NB4 (cell line): ENCODE data around the gene SFN.

Source experiments
- MAX ChIP-seq: IDR thresholded peaks from 2 replicates; pipeline ENCODE4 v1.6.1; 2011; ENCODE audit warnings: low read depth, low read length
- POLR2A ChIP-seq: IDR thresholded peaks from 2 replicates; pipeline ENCODE4 v1.6.1; 2011; ENCODE audit warnings: mild to moderate bottlenecking; ENCODE audit not compliant: insufficient read length; ENCODE audit errors: extremely low read depth
- TF ChIP-seq, protein P1 (sequence below): IDR thresholded peaks from one replicate; pipeline ENCODE4 v1.5.1; 2012; ENCODE audit warnings: low read depth, low read length

GRCh38 chr1:26854906-26855305 is 8.0 kb upstream of the SFN start:
- TF ChIP-seq, protein P1, sequence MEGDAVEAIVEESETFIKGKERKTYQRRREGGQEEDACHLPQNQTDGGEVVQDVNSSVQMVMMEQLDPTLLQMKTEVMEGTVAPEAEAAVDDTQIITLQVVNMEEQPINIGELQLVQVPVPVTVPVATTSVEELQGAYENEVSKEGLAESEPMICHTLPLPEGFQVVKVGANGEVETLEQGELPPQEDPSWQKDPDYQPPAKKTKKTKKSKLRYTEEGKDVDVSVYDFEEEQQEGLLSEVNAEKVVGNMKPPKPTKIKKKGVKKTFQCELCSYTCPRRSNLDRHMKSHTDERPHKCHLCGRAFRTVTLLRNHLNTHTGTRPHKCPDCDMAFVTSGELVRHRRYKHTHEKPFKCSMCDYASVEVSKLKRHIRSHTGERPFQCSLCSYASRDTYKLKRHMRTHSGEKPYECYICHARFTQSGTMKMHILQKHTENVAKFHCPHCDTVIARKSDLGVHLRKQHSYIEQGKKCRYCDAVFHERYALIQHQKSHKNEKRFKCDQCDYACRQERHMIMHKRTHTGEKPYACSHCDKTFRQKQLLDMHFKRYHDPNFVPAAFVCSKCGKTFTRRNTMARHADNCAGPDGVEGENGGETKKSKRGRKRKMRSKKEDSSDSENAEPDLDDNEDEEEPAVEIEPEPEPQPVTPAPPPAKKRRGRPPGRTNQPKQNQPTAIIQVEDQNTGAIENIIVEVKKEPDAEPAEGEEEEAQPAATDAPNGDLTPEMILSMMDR: no peak
- TF ChIP-seq POLR2A (no peak), MAX (no peak)
